Mesenchymal stem cell (in vitro differentiated cells and primary cell): Measurements from ENCODE around the gene RARB.

Experiments used
- DNase-seq: peaks from one replicate; pipeline ENCODE4 v3.0.0-alpha.2; 2013
- H2AFZ ChIP-seq: one replicate; pipeline ENCODE4 v1.6.1; 2013; ENCODE audit warnings: low read depth, mild to moderate bottlenecking, control low read depth, inconsistent platforms, low read length, moderate library complexity
- H2AK5ac ChIP-seq: 2 replicates; pipeline ENCODE4 v1.6.1; 2013; ENCODE audit warnings: low read length, moderate library complexity, mild to moderate bottlenecking, inconsistent platforms; ENCODE audit not compliant: severe bottlenecking
- H2BK120ac ChIP-seq: one replicate; pipeline ENCODE4 v1.6.1; 2013; ENCODE audit warnings: low read depth, mild to moderate bottlenecking, inconsistent platforms, low read length, moderate library complexity
- H2BK12ac ChIP-seq, 2 experiments: one replicate each; pipeline ENCODE4 v1.6.1; 2013; ENCODE audit warnings: inconsistent platforms in 2 of 2, low read length in 2 of 2, mild to moderate bottlenecking in 2 of 2, moderate library complexity in 2 of 2, control low read depth in 1 of 2
- H2BK15ac ChIP-seq: one replicate; pipeline ENCODE4 v1.6.1; 2013; ENCODE audit warnings: mild to moderate bottlenecking, low read depth, inconsistent platforms; ENCODE audit not compliant: poor library complexity, severe bottlenecking
- H2BK5ac ChIP-seq: 2 replicates; pipeline ENCODE4 v1.6.1; 2013; ENCODE audit warnings: low read depth, mild to moderate bottlenecking, low read length, control low read depth, inconsistent platforms; ENCODE audit not compliant: poor library complexity, severe bottlenecking
- H3K14ac ChIP-seq, 2 experiments: one replicate each; pipeline ENCODE4 v1.6.1; 2013; ENCODE audit warnings: inconsistent platforms in 2 of 2, low read length in 2 of 2, control low read depth in 1 of 2, mild to moderate bottlenecking in 1 of 2, moderate library complexity in 1 of 2
- H3K18ac ChIP-seq, 2 experiments: one replicate each; pipeline ENCODE4 v1.6.1; 2013; ENCODE audit warnings: inconsistent platforms in 2 of 2, low read length in 2 of 2, control low read depth in 1 of 2, low read depth in 1 of 2, mild to moderate bottlenecking in 1 of 2
- H3K23ac ChIP-seq, 2 experiments: one replicate each; pipeline ENCODE4 v1.6.1; 2013; ENCODE audit warnings: inconsistent platforms in 2 of 2, low read length in 2 of 2, mild to moderate bottlenecking in 2 of 2, moderate library complexity in 2 of 2, control low read depth in 1 of 2
- H3K27ac ChIP-seq: 2 replicates; pipeline ENCODE4 v1.5.1; 2013; ENCODE audit warnings: mild to moderate bottlenecking, moderate library complexity, low read length, control low read depth, inconsistent platforms; ENCODE audit not compliant: poor library complexity, severe bottlenecking
- H3K27me3 ChIP-seq, 2 experiments: 2 replicates each; pipeline versions ENCODE4 v1.6.1 to v1.7.0; 2013; ENCODE audit warnings: low read length in 2 of 2, mild to moderate bottlenecking in 2 of 2, moderate library complexity in 2 of 2, control low read depth in 1 of 2, inconsistent platforms in 1 of 2; ENCODE audit not compliant: control insufficient read depth in 1 of 2, insufficient read depth in 1 of 2
- H3K36me3 ChIP-seq, 2 experiments: 2 replicates each; pipeline versions ENCODE4 v1.6.1 to v1.7.0; 2013; ENCODE audit warnings: low read length in 2 of 2, control low read depth in 1 of 2, inconsistent platforms in 1 of 2, low read depth in 1 of 2, mild to moderate bottlenecking in 1 of 2; ENCODE audit not compliant: insufficient read depth in 2 of 2, control insufficient read depth in 1 of 2
- H3K4ac ChIP-seq, 2 experiments: one replicate each; pipeline ENCODE4 v1.6.1; 2013; ENCODE audit warnings: inconsistent platforms in 2 of 2, low read length in 2 of 2, mild to moderate bottlenecking in 2 of 2, moderate library complexity in 2 of 2, control low read depth in 1 of 2, low read depth in 1 of 2
- H3K4me1 ChIP-seq: 2 replicates; pipeline ENCODE4 v1.6.1; 2013; ENCODE audit warnings: low read depth, low read length, control low read depth; ENCODE audit not compliant: control insufficient read depth, insufficient read depth
- H3K4me2 ChIP-seq: 2 replicates; pipeline ENCODE4 v1.6.1; 2013; ENCODE audit warnings: low read length, mild to moderate bottlenecking, inconsistent platforms; ENCODE audit not compliant: poor library complexity, severe bottlenecking
- H3K4me3 ChIP-seq, 2 experiments: 2 replicates each; pipeline versions ENCODE4 v1.5.1 to v1.7.0; 2013; ENCODE audit warnings: low read length in 2 of 2, mild to moderate bottlenecking in 2 of 2, control low read depth in 1 of 2, low read depth in 1 of 2; ENCODE audit not compliant: insufficient read depth in 1 of 2
- H3K79me1 ChIP-seq: replicated peaks from 2 replicates; pipeline ENCODE4 v1.6.1; 2013; ENCODE audit warnings: mild to moderate bottlenecking, control low read depth, low read length, inconsistent platforms; ENCODE audit not compliant: poor library complexity, severe bottlenecking
- H3K9ac ChIP-seq: 2 replicates; pipeline ENCODE4 v1.7.0; 2013; ENCODE audit warnings: mild to moderate bottlenecking, low read length, moderate library complexity
- H3K9me3 ChIP-seq: 2 replicates; pipeline ENCODE4 v1.7.0; 2013; ENCODE audit warnings: mild to moderate bottlenecking, low read length; ENCODE audit not compliant: control insufficient read depth
- H4K8ac ChIP-seq: one replicate; pipeline ENCODE4 v1.6.1; 2013; ENCODE audit warnings: inconsistent platforms, mild to moderate bottlenecking, low read length, moderate library complexity
- H4K91ac ChIP-seq: one replicate; pipeline ENCODE4 v1.6.1; 2013; ENCODE audit warnings: mild to moderate bottlenecking, low read length, inconsistent platforms
- WGBS: methylation state at CpG from one replicate; pipeline ENCODE4 v1.1.7; 2013; ENCODE audit warnings: mixed read lengths; 5-methylcytosine and 5-hydroxymethylcytosine counted together

Gene RARB

DNA sequence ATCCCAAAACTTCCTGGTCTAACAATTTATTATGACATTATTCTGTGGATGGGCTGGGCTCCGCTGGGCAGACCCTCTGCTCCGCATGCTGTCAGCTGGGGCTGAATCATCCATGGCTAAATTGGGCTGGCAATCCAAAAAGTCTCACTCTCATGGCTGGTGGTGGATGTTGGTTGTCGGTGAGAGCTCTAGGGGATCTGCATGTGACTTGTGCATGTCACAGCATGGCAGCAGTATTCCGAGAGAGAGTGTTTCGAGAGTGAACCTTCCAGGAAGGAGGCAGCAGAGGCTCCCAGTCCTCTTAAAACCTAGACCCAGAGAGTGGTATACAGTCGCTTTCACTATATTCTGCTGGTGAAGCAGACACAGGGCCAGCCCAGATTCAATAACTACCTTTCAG, 9.9 kb downstream of the RARB start:
- WGBS, result 94% methylated on average over 5 of the region's 6 CpGs

GRCh38 chr3:25438791-25439555, 10.9 kb downstream of the RARB start:
- peaks cover 5% of the 10 kb centered on the region for H3K4me1 ChIP-seq
- H3K79me1 ChIP-seq, result no peaks in the 10 kb centered on the region
- no peak overlapping the region for H3K14ac ChIP-seq
- DNase-seq, result no peak
- H3K36me3 ChIP-seq, result no peaks in the 10 kb centered on the region
- no peak overlapping the region for H2BK12ac ChIP-seq
- H3K9ac ChIP-seq, result no peak overlapping the region
- H4K8ac ChIP-seq, result no peak overlapping the region
- H3K27me3 ChIP-seq, result no peaks in the 10 kb centered on the region
- H2AK5ac ChIP-seq, result no peak overlapping the region
- no peak overlapping the region for H4K91ac ChIP-seq
- 72% methylated on average over 3 of the region's 6 CpGs for WGBS
- H3K4ac ChIP-seq, result no peak overlapping the region
- H3K27ac ChIP-seq, result peak overlapping the region; percentile 53
- H3K23ac ChIP-seq, result no peak overlapping the region
- H2AFZ ChIP-seq, result no peak overlapping the region
- no peak overlapping the region for H3K4me3 ChIP-seq
- H3K4me2 ChIP-seq, result no peak overlapping the region
- no peak overlapping the region for H2BK120ac ChIP-seq
- no peak overlapping the region for H3K18ac ChIP-seq
- H2BK5ac ChIP-seq, result no peak overlapping the region
- H3K9me3 ChIP-seq, result no peaks in the 10 kb centered on the region
- H2BK15ac ChIP-seq, result no peak overlapping the region

More for the DNA sequence above, 9.9 kb downstream of the RARB start:
- Histone ChIP-seq H2BK12ac (no peak overlapping the region), H2BK5ac (no peak overlapping the region), H2AFZ (no peak overlapping the region), H3K9me3 (no peaks in the 10 kb centered on the region), H3K18ac (no peak overlapping the region), H3K36me3 (no peaks in the 10 kb centered on the region), H3K4ac (no peak overlapping the region), H3K14ac (no peak overlapping the region), H2BK120ac (no peak overlapping the region), H3K27me3 (no peaks in the 10 kb centered on the region), H4K91ac (no peak overlapping the region), H3K27ac (no peak overlapping the region), H3K79me1 (no peaks in the 10 kb centered on the region), H2BK15ac (no peak overlapping the region), H4K8ac (peak overlapping the region; percentile 15), H3K23ac (no peak overlapping the region), H3K9ac (no peak overlapping the region), H3K4me1 (peaks cover 5% of the 10 kb centered on the region), H3K4me3 (no peak overlapping the region), H2AK5ac (peak overlapping the region; percentile 41), H3K4me2 (no peak overlapping the region)
- no peak for DNase-seq

GRCh38 chr3:25441234-25441856, 13.3 kb downstream of the RARB start:
- H3K79me1 ChIP-seq, result no peaks in the 10 kb centered on the region

GRCh38 chr3:25442486-25442885, 14.4 kb downstream of the RARB start:
- Histone ChIP-seq H3K9me3 (no peaks in the 10 kb centered on the region), H3K14ac (no peak overlapping the region), H2AK5ac (no peak overlapping the region), H4K8ac (no peak overlapping the region), H3K4ac (no peak overlapping the region), H2BK12ac (no peak overlapping the region), H3K27ac (no peak overlapping the region), H2AFZ (no peak overlapping the region), H3K4me3 (no peak overlapping the region), H3K4me1 (peaks cover 5% of the 10 kb centered on the region), H3K9ac (no peak overlapping the region), H2BK5ac (no peak overlapping the region), H3K4me2 (no peak overlapping the region), H2BK120ac (no peak overlapping the region), H4K91ac (no peak overlapping the region), H3K79me1 (no peaks in the 10 kb centered on the region), H3K23ac (no peak overlapping the region), H2BK15ac (no peak overlapping the region), H3K36me3 (no peaks in the 10 kb centered on the region), H3K18ac (no peak overlapping the region), H3K27me3 (no peaks in the 10 kb centered on the region)
- DNase-seq, result no peak
- 82% methylated on average over 3 of the region's 3 CpGs for WGBS

More at GRCh38 chr3:25441234-25441856, 13.3 kb downstream of the RARB start:
- H3K36me3 ChIP-seq, result no peaks in the 10 kb centered on the region
- H3K9ac ChIP-seq, result no peak overlapping the region
- H2AK5ac ChIP-seq, result peak overlapping the region; percentile 28
- no peak overlapping the region for H2BK12ac ChIP-seq
- no peak for DNase-seq
- WGBS, result 93% methylated on average over 17 of the region's 17 CpGs
- no peaks in the 10 kb centered on the region for H3K9me3 ChIP-seq
- H2BK120ac ChIP-seq, result peak overlapping the region; percentile 5
- H3K4me2 ChIP-seq, result no peak overlapping the region
- H3K4me1 ChIP-seq, result peaks cover 5% of the 10 kb centered on the region
- H3K4me3 ChIP-seq, result no peak overlapping the region
- no peaks in the 10 kb centered on the region for H3K27me3 ChIP-seq
- no peak overlapping the region for H3K27ac ChIP-seq
- no peak overlapping the region for H2BK15ac ChIP-seq
- H4K8ac ChIP-seq, result no peak overlapping the region
- no peak overlapping the region for H3K14ac ChIP-seq
- peak overlapping the region; percentile 39 for H4K91ac ChIP-seq
- H2AFZ ChIP-seq, result no peak overlapping the region
- H3K4ac ChIP-seq, result no peak overlapping the region
- H3K18ac ChIP-seq, result no peak overlapping the region
- no peak overlapping the region for H3K23ac ChIP-seq
- no peak overlapping the region for H2BK5ac ChIP-seq
